Chondrocyte (in vitro differentiated cells): ENCODE measurements around the gene SLC9A7. TPM values are rescaled to one million over a fixed set of nuclear protein-coding genes. Genes with fewer than 3 reads are reported as not detected.

Experiments
- DNase-seq: peaks from one replicate; pipeline ENCODE4 v3.0.0; 2021; ENCODE audit warnings: mixed read lengths, low spot score
- H3K27ac Mint-ChIP-seq: one replicate; pipeline ENCODE4 v1.8.0; 2021; ENCODE audit warnings: mild to moderate bottlenecking, moderate library complexity, mixed read lengths; ENCODE audit not compliant: unreplicated experiment
- H3K27me3 Mint-ChIP-seq: 2 replicates; pipeline ENCODE4 v1.8.0; 2021; ENCODE audit warnings: low read depth, mixed read lengths
- H3K36me3 Mint-ChIP-seq: 2 replicates; pipeline ENCODE4 v1.8.0; 2021; ENCODE audit warnings: low read depth, mixed read lengths
- H3K4me1 Mint-ChIP-seq: 2 replicates; pipeline ENCODE4 v1.8.0; 2021; ENCODE audit warnings: low read depth, mild to moderate bottlenecking, mixed read lengths
- H3K4me3 Mint-ChIP-seq: one replicate; pipeline ENCODE4 v1.8.0; 2021; ENCODE audit warnings: mild to moderate bottlenecking, moderate library complexity, mixed read lengths; ENCODE audit not compliant: unreplicated experiment
- H3K9me3 Mint-ChIP-seq: 2 replicates; pipeline ENCODE4 v1.8.0; 2021; ENCODE audit warnings: low read depth, mixed read lengths
- CTCF ChIP-seq: fragments of 200-600 bp; sonication (generic); IDR thresholded peaks from 2 replicates; pipeline ENCODE4 v1.5.0; 2021; ENCODE audit warnings: antibody characterized with exemption, mild to moderate bottlenecking, moderate library complexity
- total RNA-seq: library from RNA; stranded (reverse); gene quantifications from 3 replicates; pipeline ENCODE4 v1.2.1, GENCODE V29; 2021

SLC9A7 gene
- total RNA-seq, 1 donor from 2014 or later: 6.1 TPM

GRCh38 chrX:46624090-46624786, 134.7 kb downstream of the SLC9A7 start:
- H3K9me3 Mint-ChIP-seq: peaks cover 5% of the 10 kb centered on the region
- peaks cover 18% of the 10 kb centered on the region for H3K4me1 Mint-ChIP-seq
- H3K27ac Mint-ChIP-seq: no peak overlapping the region
- no peak overlapping the region for H3K4me3 Mint-ChIP-seq
- TF ChIP-seq CTCF: no peak
- no peak for DNase-seq
- no peaks in the 10 kb centered on the region for H3K27me3 Mint-ChIP-seq
- H3K36me3 Mint-ChIP-seq: peaks cover 2% of the 10 kb centered on the region

- H3K27me3 Mint-ChIP-seq: no peaks in the 10 kb centered on the region
- no peak overlapping the region for H3K4me3 Mint-ChIP-seq
- H3K9me3 Mint-ChIP-seq: peaks cover 20% of the 10 kb centered on the region
- no peak overlapping the region for H3K27ac Mint-ChIP-seq
- H3K4me1 Mint-ChIP-seq: peaks cover 8% of the 10 kb centered on the region
- TF ChIP-seq CTCF: no peak
- no peak for DNase-seq
- peaks cover 2% of the 10 kb centered on the region for H3K36me3 Mint-ChIP-seq
These were observed 137.3 kb downstream of the SLC9A7 start for GRCh38 chrX:46621572-46621971.

GRCh38 chrX:46620505-46620904, 138.4 kb downstream of the SLC9A7 start:
- TF ChIP-seq CTCF: no peak
- Mint-ChIP-seq H3K4me3 (no peak overlapping the region), H3K27ac (no peak overlapping the region), H3K4me1 (peaks cover 8% of the 10 kb centered on the region), H3K27me3 (no peaks in the 10 kb centered on the region), H3K9me3 (peaks cover 20% of the 10 kb centered on the region), H3K36me3 (peaks cover 2% of the 10 kb centered on the region)
- DNase-seq: no peak

GRCh38 chrX:46618947-46619346, 140.0 kb downstream of the SLC9A7 start:
- peaks cover 8% of the 10 kb centered on the region for H3K4me1 Mint-ChIP-seq
- peaks cover 25% of the 10 kb centered on the region for H3K9me3 Mint-ChIP-seq
- peaks cover 2% of the 10 kb centered on the region for H3K36me3 Mint-ChIP-seq
- H3K4me3 Mint-ChIP-seq: no peak overlapping the region
- TF ChIP-seq CTCF: no peak
- no peak for DNase-seq
- H3K27ac Mint-ChIP-seq: no peak overlapping the region
- no peaks in the 10 kb centered on the region for H3K27me3 Mint-ChIP-seq

GRCh38 chrX:46617906-46618305, 141.0 kb downstream of the SLC9A7 start:
- Mint-ChIP-seq H3K36me3 (peaks cover 2% of the 10 kb centered on the region), H3K27me3 (no peaks in the 10 kb centered on the region), H3K4me1 (peaks cover 8% of the 10 kb centered on the region), H3K9me3 (peaks cover 30% of the 10 kb centered on the region), H3K27ac (no peak overlapping the region), H3K4me3 (no peak overlapping the region)
- TF ChIP-seq CTCF: no peak
- no peak for DNase-seq
